SIG-M5 treated with dmso at 0.1 percent for 504 hours (cell line): ENCODE results near the gene PIGW.

ENCODE experiments used
- DNase-seq: peaks from one replicate; lab custom pipeline; 2025; ENCODE audit not compliant: unreplicated experiment; lab: John Stamatoyannopoulos, UW

The PIGW gene, protein sequence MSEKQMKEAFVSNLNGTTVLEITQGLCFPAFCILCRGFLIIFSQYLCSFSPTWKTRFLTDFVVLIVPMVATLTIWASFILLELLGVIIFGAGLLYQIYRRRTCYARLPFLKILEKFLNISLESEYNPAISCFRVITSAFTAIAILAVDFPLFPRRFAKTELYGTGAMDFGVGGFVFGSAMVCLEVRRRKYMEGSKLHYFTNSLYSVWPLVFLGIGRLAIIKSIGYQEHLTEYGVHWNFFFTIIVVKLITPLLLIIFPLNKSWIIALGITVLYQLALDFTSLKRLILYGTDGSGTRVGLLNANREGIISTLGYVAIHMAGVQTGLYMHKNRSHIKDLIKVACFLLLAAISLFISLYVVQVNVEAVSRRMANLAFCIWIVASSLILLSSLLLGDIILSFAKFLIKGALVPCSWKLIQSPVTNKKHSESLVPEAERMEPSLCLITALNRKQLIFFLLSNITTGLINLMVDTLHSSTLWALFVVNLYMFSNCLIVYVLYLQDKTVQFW

DNA sequence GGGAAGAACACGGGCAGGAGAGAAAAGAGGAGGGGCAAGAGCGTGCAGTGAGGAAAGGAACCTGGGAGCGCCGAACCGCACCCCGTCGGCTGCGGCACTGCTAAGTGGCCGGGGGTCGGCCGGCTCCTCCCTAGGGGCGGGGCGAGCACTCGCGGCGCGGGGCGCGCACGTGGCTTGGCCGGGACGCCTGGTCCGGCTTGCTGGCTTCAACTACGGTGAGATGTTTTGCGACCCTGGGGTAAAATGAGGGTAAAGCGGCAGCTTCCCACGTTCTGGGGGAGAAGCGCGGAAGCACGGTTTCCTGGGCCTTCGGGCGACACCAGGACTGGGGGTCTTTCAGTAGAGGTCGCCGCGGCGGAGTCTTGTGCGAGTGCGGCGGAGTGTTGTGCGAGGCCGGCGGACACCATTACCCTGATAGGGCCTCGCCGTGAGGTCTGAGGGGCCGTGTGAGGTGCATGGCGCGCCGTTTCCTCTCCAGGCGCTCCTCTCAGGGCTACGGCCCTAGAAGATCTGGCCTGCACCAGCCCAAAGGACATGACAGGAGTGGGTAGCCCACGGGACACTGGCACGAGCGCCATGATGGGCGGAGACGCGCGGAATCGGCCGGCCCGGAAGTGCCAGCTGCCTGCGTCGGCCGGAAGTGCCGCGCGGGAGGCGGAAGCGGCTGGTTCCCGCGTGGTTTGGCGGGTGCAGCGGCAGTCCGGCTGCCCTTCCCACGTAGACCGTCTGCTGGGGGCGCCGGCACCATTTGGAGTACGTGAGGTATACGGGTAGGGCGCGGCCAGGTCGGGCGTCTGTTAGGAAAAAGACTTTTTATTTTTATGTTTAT is at the start of gene PIGW, which contains the start of gene MYO19:
TSS of gene PIGW (plus strand) at position 148 of the 829 bp plus-strand sequence. CDS start 2,115 bp downstream, outside the sequence.
TSS of gene MYO19 (minus strand) at position 29 of the 829 bp plus-strand sequence. CDS start 2,330 bp downstream, outside the sequence.
- DNase-seq, result peak; percentile 87

DNA sequence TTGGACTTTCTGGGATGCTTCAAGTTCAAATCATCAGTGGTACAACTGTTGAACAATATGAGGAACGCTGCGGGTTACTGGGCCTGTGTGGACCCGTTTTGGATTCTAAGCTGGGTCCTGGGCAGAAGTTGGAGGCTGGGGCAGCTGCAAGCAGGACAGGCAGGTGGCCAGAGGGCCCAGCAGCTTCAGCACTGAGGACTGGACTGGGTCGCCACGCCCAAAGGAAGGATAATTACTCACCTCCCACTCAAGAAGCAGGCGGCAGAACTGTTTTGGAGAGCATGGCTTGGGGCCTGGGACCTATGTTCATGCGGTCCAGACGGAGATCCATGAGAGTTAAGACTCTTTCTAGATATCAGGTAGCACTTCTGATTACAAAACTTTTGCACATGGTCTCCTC is 49.8 kb upstream of the PIGW start:
- no peak for DNase-seq

DNA sequence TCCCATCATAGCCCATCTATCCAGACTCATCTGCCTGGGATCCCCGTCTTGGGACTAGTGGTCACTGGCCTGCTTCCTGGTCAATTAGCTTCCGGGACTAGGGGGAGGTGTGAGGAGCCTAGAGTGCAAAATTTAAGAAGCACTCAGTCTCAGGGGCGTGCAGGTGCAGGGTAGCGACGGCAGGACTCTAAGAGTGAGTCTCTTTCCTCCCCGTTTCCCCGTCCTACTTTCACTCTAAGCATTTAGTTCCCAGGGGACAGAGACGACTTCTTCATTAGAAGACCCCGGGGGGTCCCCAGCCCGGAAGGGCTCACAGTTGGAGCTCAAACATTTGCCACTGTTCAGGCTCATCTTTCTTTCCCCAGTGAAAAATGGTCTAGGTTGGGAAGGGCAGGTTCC is 49.0 kb upstream of the PIGW start:
- no peak for DNase-seq

DNA sequence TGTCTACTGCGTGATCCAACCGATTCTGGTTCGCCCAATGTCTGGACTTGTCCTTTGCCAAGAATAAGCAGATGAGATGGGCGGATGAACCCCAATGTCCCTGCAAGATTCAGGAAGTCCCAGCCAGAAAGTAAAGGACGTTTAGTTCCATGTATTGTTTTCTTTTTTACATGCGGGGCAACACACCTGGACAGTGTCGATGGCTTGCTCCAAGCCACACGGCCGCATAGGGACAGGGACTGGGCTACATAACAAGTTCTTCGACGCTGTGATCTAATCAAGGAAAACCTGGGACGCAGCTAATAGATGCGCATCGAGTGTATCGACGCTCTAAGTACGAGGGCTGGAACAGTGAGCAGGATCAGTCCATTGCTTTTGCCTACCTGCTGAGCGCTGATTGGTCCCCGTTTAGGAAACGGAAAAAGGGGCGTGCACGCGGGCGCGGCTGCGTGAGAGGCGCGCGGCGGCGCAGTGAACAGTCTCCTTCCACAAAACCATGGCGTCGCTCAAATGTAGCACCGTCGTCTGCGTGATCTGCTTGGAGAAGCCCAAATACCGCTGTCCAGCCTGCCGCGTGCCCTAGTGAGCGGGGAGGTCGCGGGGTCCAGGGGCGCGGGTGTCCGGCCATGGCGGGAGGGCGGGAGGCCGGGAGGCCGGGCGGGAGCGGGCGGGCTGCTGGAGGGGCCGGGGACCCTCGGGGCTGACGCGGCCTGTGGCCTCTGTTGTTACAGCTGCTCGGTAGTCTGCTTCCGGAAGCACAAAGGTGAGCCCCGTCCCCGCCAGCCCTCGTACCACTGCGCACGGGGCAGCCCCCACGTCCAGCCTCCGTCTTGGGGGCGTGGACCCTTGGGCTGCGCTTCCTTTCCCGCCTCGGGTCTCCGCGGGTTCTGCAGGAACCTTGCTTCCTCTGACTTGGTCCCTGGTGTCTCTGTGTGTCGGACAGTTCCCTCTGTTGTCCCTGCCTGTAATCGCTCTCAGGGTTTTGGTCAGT is 48.3 kb upstream of the PIGW start, which contains the start of gene ZNHIT3:
TSS of gene ZNHIT3 (plus strand) at position 478 of the 991 bp plus-strand sequence. CDS start at position 497, 19 bp downstream.
- peak; percentile 98 for DNase-seq

DNA sequence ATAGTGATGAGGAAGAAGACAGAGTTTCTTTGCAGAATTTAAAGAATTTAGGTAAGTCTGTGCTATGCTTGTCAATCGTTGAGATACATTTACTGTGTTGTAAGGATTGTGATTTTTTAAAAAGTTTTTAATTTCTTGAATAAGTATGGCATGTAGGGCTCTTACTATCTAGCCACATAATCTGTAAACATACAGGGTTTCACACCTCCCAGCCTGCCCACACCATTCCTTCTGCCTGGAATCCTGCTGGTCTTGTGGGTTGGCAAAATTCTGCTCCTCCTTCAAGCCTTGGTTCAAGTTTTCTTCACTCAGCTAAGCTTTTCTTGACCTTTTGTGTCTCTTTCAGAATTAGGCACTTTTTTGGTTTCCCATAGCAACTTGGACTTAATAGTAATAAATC is 40.8 kb upstream of the PIGW start:
- no peak for DNase-seq

DNA sequence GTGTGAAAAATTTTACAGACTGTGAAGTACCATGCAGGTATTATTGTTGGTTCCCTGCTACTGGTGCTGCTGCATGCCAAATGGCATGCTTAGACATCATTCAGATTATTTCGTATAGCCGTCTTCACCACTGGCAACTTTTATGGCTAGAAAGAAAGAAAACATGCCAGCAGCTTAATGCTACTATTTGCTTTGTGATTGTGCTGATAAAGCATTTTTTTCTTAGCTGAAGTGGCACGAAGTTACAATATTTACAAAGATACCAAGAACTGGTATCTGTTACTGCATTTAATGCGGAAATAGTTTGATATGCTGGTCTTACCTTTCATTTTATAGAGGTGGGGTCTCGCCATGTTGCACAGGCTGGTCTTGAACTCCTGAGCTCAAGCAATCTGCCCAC is 40.1 kb upstream of the PIGW start:
- no peak for DNase-seq

DNA sequence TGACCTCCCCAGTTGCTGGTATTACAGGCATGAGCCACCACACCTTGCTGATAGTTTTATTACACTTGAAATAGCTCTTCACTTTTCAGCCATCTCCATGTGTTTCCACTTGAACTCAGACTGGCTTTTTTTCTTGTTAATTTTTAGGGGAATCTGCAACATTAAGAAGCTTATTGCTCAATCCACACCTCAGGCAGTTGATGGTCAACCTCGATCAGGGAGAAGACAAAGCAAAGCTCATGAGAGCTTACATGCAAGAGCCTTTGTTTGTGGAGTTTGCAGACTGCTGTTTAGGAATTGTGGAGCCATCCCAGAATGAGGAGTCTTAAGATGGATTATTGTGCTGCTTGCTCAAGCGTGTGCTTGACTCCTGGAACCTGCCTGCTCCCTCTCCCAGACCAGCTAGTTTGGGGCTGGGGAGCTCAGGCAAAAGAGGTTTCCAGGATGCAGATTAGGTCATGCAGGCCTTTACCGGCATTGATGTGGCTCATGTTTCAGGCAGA is 39.7 kb upstream of the PIGW start:
- DNase-seq, result no peak

DNA sequence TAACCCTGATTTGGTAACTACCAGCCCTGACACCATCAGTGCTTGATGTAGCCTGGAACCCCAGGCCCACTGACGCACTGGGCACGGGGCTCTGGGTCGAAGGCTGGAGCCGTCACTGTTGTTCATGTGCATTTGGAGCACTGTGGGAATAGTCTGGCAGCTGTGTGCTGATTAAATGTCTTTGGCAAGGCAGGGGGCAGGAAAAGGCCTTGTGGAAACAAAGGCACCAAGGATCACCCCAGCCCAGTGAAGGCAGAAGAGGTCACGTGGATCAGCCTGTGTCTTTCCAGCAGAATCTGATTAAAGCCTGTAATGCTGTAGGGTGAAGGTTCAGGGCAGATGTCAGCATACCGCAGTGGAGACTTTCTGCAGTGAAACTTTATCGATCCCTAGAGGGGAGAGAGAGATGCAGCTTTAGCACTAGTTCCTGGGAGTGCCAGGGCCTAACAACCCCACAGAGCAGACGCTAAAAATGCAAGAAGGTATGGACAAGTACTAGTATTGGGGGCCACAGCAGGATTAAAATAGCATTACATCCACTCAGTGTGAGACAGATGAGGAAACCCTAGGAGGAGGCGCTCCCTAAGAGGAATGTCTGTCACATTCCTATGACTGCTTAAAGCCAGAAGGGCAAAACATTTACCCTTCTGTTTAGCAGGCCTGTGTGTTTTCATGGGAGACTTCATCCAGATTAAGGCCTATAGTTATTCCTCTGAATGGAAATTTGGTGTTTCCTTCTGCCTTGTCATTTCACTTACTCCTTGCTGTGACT is 38.6 kb upstream of the PIGW start:
- DNase-seq, result no peak

DNA sequence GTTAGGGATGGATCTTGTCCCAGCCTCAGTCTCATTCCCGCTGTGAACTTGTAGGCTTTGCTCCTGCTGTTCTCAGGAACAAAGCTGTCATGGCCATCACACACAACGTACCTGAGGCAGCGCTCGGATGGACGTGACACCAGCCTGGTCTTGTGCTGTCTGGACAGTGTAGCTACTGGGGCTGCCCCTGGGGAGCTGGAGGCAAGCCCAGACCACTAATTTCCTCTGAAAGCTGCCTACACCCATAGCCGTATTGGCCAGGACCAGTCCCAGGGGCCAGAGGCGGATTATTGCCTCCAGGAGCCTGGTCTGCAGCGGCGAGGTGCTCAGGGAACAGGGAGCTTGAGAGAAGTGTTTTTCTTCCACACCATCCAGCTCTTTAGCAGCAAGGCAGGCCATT is 36.6 kb upstream of the PIGW start:
- no peak for DNase-seq

DNA sequence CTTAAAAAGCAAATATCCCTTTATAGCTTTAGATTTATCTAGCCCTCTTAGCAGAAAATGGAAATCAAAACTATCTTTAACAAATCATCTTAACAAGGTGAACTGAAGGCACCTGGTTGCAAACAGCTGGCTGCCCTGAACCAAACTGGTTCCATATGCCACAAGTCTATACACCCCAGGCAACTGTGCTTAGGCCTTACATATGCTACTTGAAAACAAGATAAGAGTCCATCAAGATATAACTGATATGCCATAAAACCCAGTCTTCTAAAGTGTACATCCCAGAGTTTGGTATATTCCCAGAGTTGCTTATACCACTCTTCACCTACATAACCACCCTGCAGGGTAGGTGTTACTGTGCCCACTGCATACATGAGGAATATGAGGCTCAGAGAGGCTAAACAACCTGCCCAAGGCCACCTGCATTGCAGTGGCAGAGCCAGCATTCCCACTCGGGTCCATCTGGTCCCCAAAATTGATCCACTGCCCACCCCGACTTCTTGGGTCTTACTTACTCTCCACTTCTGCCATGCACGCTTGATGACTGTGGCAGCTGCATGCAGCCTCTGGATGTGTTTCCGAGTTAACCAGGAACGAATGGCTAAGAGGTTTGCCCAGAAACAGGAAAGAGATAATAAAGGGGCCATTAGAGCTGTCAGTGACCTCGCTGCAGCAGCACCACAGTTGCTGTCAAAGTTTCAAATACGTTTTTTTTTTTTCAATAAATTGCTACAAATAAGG is 36.1 kb upstream of the PIGW start:
- DNase-seq, result no peak

DNA sequence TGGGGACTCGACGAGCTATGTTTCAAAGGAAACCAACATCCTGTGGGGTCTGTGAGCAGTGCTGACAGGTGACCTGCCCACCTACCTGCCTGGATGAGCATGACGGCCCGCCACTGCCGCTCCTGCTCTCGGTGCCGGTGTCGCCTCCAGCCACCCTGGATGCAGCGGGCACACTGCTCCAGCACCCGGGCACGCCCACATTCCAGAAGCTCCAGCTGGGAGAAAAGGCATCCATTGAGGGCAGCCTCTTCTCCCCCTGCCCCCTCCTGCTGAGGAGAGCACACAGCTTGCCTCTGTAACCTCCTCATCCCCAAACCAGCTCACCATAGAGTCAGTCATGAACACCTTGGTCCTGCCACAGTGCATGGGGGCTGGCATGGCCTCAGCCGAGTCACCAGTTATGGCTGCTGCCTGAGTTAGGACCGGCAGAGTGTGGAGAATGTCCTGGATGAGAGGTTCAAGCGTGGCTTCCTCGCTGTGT is 34.0 kb upstream of the PIGW start:
- DNase-seq, result no peak

DNA sequence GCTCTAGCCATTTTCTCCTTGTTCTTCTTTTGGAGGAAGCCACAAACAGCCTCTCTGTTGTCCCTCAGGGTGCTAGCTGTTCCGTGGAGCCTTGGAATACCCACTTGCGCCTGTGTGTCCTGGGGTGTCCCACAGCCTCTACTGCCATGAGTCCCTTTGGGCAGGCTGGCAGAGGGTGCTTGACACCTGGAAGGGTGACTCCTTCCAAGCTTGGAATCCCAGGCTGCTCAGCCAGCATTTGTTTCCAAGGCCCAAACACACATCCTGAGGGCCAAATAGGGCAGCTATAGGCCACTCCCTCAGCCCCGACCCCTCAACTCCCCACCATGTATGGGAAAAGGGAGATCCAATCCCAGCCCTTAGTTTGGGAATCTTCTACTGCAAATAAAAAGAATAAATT is 33.4 kb upstream of the PIGW start:
- DNase-seq, result no peak

DNA sequence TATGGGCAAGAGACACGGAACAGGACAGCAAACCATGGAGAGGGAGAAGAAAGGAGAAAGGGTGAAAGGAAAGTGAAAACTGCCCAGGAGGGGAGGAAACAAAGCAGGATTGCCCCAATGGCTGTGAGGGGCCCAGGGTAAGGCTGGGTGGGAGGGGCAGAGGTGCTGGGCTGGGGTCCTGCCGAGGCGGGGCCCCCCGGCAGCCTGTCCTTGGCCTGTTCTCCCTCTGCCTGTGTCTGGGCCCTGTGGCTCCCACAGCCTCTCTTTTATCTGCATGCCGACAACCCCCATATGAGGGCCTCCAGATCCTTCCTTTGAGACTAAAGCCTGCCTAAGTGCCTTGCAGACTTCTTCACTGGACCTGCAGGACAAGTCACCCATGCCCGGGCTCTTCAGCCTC is 32.8 kb upstream of the PIGW start:
- no peak for DNase-seq

DNA sequence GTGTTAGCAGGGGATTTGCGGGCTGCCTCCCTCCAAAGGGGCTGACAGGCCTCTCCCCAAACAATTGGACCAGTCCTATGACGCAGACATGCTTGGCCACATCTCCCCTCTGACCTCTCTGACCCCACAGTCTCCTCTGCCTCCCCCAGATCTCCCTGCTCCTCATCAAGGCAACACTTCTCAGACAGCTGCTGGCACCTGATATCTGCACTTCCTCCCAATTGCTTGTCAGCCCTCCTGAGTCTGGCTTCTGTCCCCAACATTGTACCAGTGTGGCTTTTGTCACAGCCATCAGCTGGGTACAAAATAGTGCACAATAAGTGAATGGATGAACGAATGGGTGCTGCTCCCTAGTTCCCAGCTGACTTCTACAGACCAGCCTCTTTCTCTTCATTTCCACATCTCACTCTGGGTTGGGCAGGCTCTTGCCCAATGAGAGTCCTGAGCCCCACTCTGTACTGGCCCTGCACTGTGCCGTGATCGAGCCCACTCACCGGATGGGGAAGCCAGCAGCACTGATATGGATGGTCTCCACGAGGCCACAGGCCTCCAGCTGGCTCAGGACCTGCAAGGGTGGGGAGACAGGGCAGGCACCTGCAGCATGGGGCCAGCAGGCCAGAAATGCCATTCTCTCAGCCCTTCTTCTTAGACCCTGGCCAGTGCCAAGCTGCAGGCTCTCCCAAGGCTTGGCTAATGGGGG is 31.2 kb upstream of the PIGW start:
- no peak for DNase-seq

DNA sequence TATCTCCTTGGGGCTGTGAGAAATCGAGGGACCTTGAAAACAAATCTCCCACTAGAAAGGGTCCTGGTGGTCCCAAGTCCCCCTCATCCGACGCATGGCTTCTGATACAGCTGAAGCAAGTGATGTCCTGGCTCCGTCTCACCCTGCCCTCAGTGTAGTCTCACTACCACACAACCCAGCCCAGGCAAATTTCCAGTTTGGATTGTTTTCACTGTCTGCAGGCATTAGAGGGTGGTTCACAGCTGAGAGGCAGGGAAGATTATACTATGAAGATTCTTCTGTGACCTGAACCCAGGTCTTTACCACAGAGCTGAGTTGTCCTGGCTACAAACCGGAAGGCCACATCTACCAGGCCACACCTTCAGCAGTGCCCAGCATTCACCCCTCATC is 30.6 kb upstream of the PIGW start:
- DNase-seq, result no peak

DNA sequence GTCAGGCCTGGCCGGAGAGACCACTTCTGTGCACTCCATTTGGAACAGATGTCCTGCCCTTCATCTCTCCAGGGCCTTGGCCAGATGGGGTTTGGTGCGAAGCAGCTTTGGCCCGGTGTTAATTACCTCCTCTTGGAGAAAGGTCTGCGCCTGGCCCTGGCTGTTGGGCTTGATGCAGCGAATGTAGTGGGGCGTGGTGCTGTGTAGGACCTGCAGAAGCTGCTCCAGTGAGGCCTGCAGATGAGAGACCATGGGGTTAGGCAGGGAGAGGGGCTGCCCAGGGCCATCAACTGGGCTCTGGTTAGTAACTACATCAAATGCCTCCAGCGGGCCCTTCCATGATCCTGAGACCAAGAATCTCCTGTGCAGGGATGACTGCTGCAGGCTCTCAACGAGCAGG is 29.6 kb upstream of the PIGW start:
- no peak for DNase-seq

DNA sequence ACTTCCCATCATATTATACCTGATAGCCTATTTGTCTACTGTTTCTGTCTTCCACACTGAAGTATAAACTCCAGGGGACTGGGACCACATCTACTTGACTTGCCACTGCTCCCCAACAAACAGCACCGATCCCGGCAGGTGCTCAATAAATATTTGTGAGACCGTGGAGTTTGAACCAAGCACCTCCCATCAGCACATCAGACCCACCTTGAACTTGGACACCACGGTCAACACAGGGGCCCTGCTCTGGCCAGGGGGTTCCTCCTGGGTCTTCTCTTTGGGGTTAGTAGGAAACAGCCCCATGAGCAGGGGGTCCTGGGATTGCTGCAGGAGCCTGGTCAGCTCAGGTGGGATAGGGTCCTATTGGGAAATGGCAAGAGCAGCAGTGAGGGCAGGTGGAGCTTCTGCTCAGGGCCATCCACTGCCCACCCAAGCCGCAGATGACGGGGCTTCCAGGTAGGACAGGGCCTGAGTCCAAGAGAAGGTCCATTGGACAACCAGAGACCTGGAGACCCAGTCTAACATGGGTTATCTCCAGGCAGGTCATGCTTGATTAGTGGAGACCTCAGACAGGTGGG is 28.4 kb upstream of the PIGW start:
- DNase-seq, result no peak

DNA sequence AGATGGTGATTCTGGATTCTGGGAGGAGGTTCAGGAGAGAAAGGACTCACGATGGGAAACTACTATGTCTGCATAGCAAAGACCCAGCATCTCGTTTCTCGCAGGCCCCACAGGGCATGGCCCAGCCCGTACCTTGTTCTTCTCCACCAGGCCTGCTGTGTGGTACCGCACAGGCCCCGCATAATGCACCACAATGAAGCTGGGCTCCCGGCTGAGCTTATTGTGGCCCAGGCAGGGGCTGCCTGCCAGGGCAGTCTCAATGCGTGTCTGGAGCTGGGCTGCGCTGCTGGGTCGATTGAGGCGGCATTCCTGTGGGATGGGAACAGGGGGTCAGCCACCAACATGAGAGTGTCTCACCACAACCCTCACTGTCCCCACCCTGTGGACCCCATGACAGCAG is 28.0 kb upstream of the PIGW start:
- DNase-seq, result no peak
